ENCODE results near the gene AGPAT1. TPM values are rescaled to one million over a fixed set of nuclear protein-coding genes. Genes with fewer than 3 reads are reported as not detected.

AGPAT1 gene
- total RNA-seq, 1 experiment from 2014 or later: 84.5 TPM

- ATAC-seq: no peak
- ChIA-PET CTCF (interaction anchor here (0.5 to 2.6 kb wide), 14 partner anchors 10 to 262 kb away, joined by 3 to 30 read pairs (median 4); partner anchors contain the start of genes GPSM3 and PBX2), POLR2A (interaction anchor here (0.6 to 3.7 kb wide), 5 partner anchors 9 to 58 kb away, joined by 3 to 25 read pairs (median 5); partner anchors contain the start of gene FKBPL)
- Mint-ChIP-seq H3K4me1 (peaks cover 38% of the 10 kb centered on the region), H3K36me3 (peaks cover 23% of the 10 kb centered on the region), H3K27ac (peak overlapping the region; percentile 98), H3K4me3 (peak overlapping the region; percentile 82), H3K9me3 (no peaks in the 10 kb centered on the region), H3K27me3 (ENCODE audit: low read depth) (no peaks in the 10 kb centered on the region)
- no peak for TF ChIP-seq ZMAT4 (CRISPR knock-in tag; IDR thresholded peaks at IDR 0.05)
- 0 out of 2 replicates have a peak, but pooled peaks have one; percentile 31 for TF ChIP-seq ERG (CRISPR knock-in tag; IDR thresholded peaks at IDR 0.05)
- no peak for TF ChIP-seq PREB (CRISPR knock-in tag; IDR thresholded peaks at IDR 0.05; ENCODE audit: borderline replicate concordance)
- DNase-seq (ENCODE audit: low spot score): no peak
These were observed 745 bp upstream of the AGPAT1 start for GRCh38 chr6:32176476-32177182.

- ATAC-seq (no peak), DNase-seq (ENCODE audit: low spot score) (no peak)
- POLR2A ChIA-PET: no interaction called here
- peak overlapping the region; percentile 82 for H3K4me3 Mint-ChIP-seq
- peaks cover 21% of the 10 kb centered on the region for H3K36me3 Mint-ChIP-seq
- CTCF ChIA-PET: no interaction called here
- no peaks in the 10 kb centered on the region for H3K27me3 Mint-ChIP-seq (ENCODE audit: low read depth)
- H3K9me3 Mint-ChIP-seq: no peaks in the 10 kb centered on the region
- no peak overlapping the region for H3K27ac Mint-ChIP-seq
- peaks cover 38% of the 10 kb centered on the region for H3K4me1 Mint-ChIP-seq
- no peak for TF ChIP-seq GTF2I (CRISPR knock-in tag; conservative IDR thresholded peaks at IDR 0.05)
- no peak for TF ChIP-seq NR1H2 (CRISPR knock-in tag; IDR thresholded peaks at IDR 0.05)
- no peak for TF ChIP-seq FOXP4 (CRISPR knock-in tag; IDR thresholded peaks at IDR 0.05)
- no peak for TF ChIP-seq MAX (CRISPR knock-in tag; IDR thresholded peaks at IDR 0.05)
- TF ChIP-seq IRF1 (CRISPR knock-in tag; IDR thresholded peaks at IDR 0.05): no peak
- TF ChIP-seq IRF2 (CRISPR knock-in tag; IDR thresholded peaks at IDR 0.05; ENCODE audit: borderline replicate concordance, low read depth): no peak
- TF ChIP-seq STAT6 (CRISPR knock-in tag; conservative IDR thresholded peaks at IDR 0.05; ENCODE audit: low read depth): no peak
- no peak for TF ChIP-seq PRDM15 (CRISPR knock-in tag; IDR thresholded peaks at IDR 0.05)
- TF ChIP-seq E2F5 (CRISPR knock-in tag; IDR thresholded peaks at IDR 0.05): no peak
- TF ChIP-seq KAT7 (CRISPR knock-in tag; IDR thresholded peaks at IDR 0.05; ENCODE audit: borderline replicate concordance): no peak
- no peak for TF ChIP-seq MLX (CRISPR knock-in tag; IDR thresholded peaks at IDR 0.05)
- no peak for TF ChIP-seq ZNF423 (CRISPR knock-in tag; IDR thresholded peaks at IDR 0.05)
These were observed 568 bp downstream of the AGPAT1 start for GRCh38 chr6:32175322-32175710.

Measured in WTC11 (cell line).